Measurements from ENCODE around the gene PAX8.

PAX8 gene

GRCh38 chr2:113215056-113215455, 63.7 kb downstream of the PAX8 start (continued):
- no peak for TF ChIP-seq ZNF747 (tag by site-specific recombination; IDR thresholded peaks at IDR 0.05)
- TF ChIP-seq ZNF19 (tag by site-specific recombination; IDR thresholded peaks at IDR 0.05; ENCODE audit: low read depth), result no peak
- TF ChIP-seq, protein P1, sequence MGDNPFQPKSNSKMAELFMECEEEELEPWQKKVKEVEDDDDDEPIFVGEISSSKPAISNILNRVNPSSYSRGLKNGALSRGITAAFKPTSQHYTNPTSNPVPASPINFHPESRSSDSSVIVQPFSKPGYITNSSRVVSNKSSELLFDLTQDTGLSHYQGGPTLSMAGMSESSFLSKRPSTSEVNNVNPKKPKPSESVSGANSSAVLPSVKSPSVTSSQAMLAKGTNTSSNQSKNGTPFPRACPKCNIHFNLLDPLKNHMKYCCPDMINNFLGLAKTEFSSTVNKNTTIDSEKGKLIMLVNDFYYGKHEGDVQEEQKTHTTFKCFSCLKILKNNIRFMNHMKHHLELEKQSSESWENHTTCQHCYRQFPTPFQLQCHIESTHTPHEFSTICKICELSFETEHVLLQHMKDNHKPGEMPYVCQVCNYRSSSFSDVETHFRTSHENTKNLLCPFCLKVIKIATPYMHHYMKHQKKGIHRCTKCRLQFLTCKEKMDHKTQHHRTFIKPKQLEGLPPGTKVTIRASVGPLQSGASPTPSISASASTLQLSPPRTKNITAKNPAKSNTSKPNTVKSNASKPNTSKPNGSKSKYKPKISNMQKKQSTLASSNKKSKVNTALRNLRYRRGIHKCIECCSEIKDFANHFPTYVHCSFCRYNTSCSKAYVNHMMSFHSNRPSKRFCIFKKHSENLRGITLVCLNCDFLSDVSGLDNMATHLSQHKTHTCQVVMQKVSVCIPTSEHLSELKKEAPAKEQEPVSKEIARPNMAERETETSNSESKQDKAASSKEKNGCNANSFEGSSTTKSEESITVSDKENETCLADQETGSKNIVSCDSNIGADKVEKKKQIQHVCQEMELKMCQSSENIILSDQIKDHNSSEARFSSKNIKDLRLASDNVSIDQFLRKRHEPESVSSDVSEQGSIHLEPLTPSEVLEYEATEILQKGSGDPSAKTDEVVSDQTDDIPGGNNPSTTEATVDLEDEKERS (tag by site-specific recombination; IDR thresholded peaks at IDR 0.05), result no peak
- TF ChIP-seq ZNF398 (tag by site-specific recombination; IDR thresholded peaks at IDR 0.05), result no peak
- no peak for TF ChIP-seq ZNF654 (tag by site-specific recombination; IDR thresholded peaks at IDR 0.05; ENCODE audit: low read depth)

DNA sequence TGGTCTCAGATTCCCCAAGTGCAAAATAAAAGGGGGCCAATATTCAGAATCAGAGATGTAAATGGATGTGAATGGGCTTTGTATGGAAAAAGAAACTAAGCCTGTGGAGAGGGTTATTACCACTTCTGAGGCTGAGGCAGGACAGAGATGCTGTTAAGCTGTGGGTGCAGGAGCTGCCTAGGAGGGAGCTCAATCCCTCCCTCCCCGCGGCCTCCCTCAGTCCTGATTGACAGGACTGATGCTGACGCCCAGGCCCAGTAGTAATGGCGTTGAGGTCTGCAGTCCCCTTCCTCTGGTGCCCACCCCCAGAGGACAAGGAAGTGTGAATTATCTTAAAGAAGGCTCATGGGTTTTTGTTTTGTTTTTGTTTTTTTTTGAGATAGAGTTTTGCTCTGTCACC, 64.6 kb downstream of the PAX8 start:
- ChIA-PET POLR2A (no interaction called here), CTCF (interaction anchor here (2.7 kb wide), 1 partner anchor 10 kb away, joined by 14 read pairs; no protein-coding TSS in a partner anchor)
- H3K4me1 ChIP-seq (ENCODE audit: control insufficient read depth, insufficient read depth, low read length), result peaks cover 9% of the 10 kb centered on the region
- H3K36me3 ChIP-seq (ENCODE audit: control insufficient read depth in 2 of 2, insufficient read depth in 1 of 2, low read length in 2 of 2), result no peaks in the 10 kb centered on the region
- TF ChIP-seq ZBTB7A (tag by site-specific recombination; IDR thresholded peaks at IDR 0.05; ENCODE audit: low read depth), result no peak
- no peak for TF ChIP-seq ZNF488 (tag by site-specific recombination; IDR thresholded peaks at IDR 0.05)
- no peak for TF ChIP-seq ZNF48 (tag by site-specific recombination; IDR thresholded peaks at IDR 0.05)
- TF ChIP-seq ZEB2 (tag by site-specific recombination; IDR thresholded peaks at IDR 0.05), result no peak
- TF ChIP-seq ZFHX2 (tag by site-specific recombination; conservative IDR thresholded peaks at IDR 0.05), result no peak
- TF ChIP-seq ZNF350 (tag by site-specific recombination; IDR thresholded peaks at IDR 0.05), result no peak
- TF ChIP-seq ZNF311 (tag by site-specific recombination; IDR thresholded peaks at IDR 0.05; ENCODE audit: borderline replicate concordance), result no peak
- no peak for TF ChIP-seq KLF17 (tag by site-specific recombination; IDR thresholded peaks at IDR 0.05)
- TF ChIP-seq ZNF426 (tag by site-specific recombination; IDR thresholded peaks at IDR 0.05), result no peak
- TF ChIP-seq ZNF140 (tag by site-specific recombination; IDR thresholded peaks at IDR 0.05), result no peak
- no peak for TF ChIP-seq ZNF266 (tag by site-specific recombination; IDR thresholded peaks at IDR 0.05; ENCODE audit: low read depth)
- no peak for TF ChIP-seq CTCF (tag by site-specific recombination; IDR thresholded peaks at IDR 0.05)
- no peak overlapping the region for H3K27ac ChIP-seq (ENCODE audit: extremely low read depth, low read depth, low read length)
- no peak overlapping the region for H3K4me3 ChIP-seq (ENCODE audit: low read depth, low read length)
- H3K9me3 ChIP-seq (ENCODE audit: control insufficient read depth, insufficient read depth, low read depth, low read length), result no peaks in the 10 kb centered on the region
